ENCODE data around the gene PCK1. TPM values are rescaled to one million over a fixed set of nuclear protein-coding genes. Genes with fewer than 3 reads are reported as not detected.

The PCK1 gene
- total RNA-seq, 2 donors from 2014 or later, result not detected

- 91 to 92% methylated on average over 16 to 25 of the region's 25 CpGs for WGBS, 2 experiments (ENCODE audit: insufficient coverage in 1 of 2, insufficient read length in 1 of 2)
- no peaks in the 10 kb centered on the region for H3K27me3 ChIP-seq (ENCODE audit: control insufficient read depth, insufficient read depth, low read length, poor library complexity, severe bottlenecking)
- H3K4me1 Mint-ChIP-seq, result peaks cover 5% of the 10 kb centered on the region
These were observed 34.4 kb downstream of the PCK1 start for GRCh38 chr20:57595041-57596030.

DNA sequence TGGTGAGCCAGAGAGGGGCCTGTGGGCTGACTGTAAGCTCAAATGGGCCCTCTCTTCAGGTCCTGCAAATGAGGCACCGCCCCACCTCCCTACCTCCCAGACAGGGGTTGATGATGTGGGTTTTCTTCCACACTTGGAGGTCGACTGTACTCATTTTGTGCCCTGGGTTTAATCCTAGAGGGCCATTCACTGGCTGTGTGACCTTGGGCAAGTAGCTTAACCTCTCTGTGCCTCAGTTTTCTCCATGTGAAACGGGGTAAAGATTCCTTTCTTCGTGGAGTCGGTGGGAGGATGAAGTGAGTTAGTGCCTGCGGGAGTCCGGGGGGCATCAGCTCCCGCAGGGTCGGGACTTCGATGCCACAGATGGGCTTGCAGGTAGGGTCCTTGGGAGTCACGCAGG is 35.4 kb downstream of the PCK1 start:
- no peak for TF ChIP-seq CTCF (conservative IDR thresholded peaks at IDR 0.05)
- no peaks in the 10 kb centered on the region for H3K9me3 ChIP-seq (ENCODE audit: control insufficient read depth, low read length)

More at GRCh38 chr20:57595041-57596030, 34.4 kb downstream of the PCK1 start:
- Mint-ChIP-seq H3K27ac (no peak overlapping the region), H3K27me3 (ENCODE audit: insufficient read depth) (no peaks in the 10 kb centered on the region), H3K4me3 (no peak overlapping the region), H3K9me3 (no peaks in the 10 kb centered on the region), H3K36me3 (ENCODE audit: low read depth) (no peaks in the 10 kb centered on the region)
- no peaks in the 10 kb centered on the region for H3K9me3 ChIP-seq (ENCODE audit: control insufficient read depth, low read length)
- H3K27ac ChIP-seq (ENCODE audit: low read depth, low read length), result no peak overlapping the region
- TF ChIP-seq CTCF (conservative IDR thresholded peaks at IDR 0.05), result no peak
- peak; percentile 48 for DNase-seq
- no peak overlapping the region for H3K9ac ChIP-seq (ENCODE audit: extremely low read depth, low read length, poor library complexity, severe bottlenecking)
- H3K4me1 ChIP-seq (ENCODE audit: control insufficient read depth, insufficient read depth, low read length), result no peaks in the 10 kb centered on the region
- no peaks in the 10 kb centered on the region for H3K36me3 ChIP-seq (ENCODE audit: control insufficient read depth, insufficient read depth, low read length)
- H3K4me3 ChIP-seq (ENCODE audit: low read length), result no peak overlapping the region

DNA sequence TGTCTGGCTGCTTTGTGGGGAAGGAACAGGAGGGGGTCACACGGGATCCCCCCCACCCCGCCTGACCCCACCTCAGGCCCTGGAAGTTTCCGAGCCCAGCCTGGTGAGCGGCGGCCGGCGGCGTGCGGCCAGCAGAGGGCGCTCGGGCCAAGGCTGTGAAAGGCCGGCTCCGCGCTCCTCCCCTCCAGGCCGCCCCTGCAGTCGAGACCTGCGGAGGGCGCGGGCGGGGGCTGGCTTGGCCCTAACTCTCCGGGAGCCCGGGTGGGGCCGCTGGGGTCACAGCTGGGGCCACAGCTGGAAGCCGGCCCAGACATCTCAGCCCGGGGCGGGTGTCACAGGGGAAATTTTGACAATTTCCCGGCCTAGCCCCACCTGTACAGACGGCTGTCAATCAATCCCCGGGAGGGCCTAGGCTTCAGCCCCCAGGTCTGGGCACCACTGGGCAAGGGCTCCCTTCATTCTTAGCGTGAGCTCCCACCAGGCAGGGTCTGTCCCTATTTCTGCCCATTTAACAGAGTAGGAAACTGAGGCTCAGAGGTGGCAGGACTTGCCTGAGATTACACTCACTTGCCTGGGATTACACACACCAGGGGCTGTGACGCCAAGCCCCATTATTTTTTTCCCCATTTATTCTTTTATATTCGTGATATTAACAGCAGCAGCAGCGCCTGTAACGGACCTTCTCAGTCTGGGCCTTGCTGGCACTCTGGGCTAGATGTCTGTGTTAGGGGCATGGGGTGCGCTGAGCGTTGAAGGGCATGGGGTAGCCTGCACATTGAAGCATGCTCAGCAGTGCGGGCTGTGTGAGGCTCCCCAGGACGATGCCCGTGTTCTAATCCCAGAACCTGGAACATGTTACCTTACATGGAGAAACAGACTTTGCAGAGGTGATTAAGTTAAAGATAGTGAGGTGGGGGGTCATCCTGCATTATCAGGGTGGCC is 36.4 kb downstream of the PCK1 start:
- no peaks in the 10 kb centered on the region for H3K36me3 ChIP-seq (ENCODE audit: control insufficient read depth, insufficient read depth, low read length)
- H3K9ac ChIP-seq (ENCODE audit: extremely low read depth, low read length, poor library complexity, severe bottlenecking), result no peak overlapping the region
- Mint-ChIP-seq H3K9me3 (no peaks in the 10 kb centered on the region), H3K4me3 (no peak overlapping the region), H3K27me3 (ENCODE audit: insufficient read depth) (no peaks in the 10 kb centered on the region), H3K36me3 (ENCODE audit: low read depth) (no peaks in the 10 kb centered on the region), H3K4me1 (peaks cover 5% of the 10 kb centered on the region), H3K27ac (no peak overlapping the region)
- H3K4me1 ChIP-seq (ENCODE audit: control insufficient read depth, insufficient read depth, low read length), result no peaks in the 10 kb centered on the region
- no peak overlapping the region for H3K4me3 ChIP-seq (ENCODE audit: low read length)
- DNase-seq, result peak; percentile 91
- H3K27me3 ChIP-seq (ENCODE audit: control insufficient read depth, insufficient read depth, low read length, poor library complexity, severe bottlenecking), result no peaks in the 10 kb centered on the region
- no peak overlapping the region for H3K27ac ChIP-seq (ENCODE audit: low read depth, low read length)
- no peaks in the 10 kb centered on the region for H3K9me3 ChIP-seq (ENCODE audit: control insufficient read depth, low read length)
- WGBS, 2 experiments (ENCODE audit: insufficient coverage in 1 of 2, insufficient read length in 1 of 2), result 28 to 71% methylated on average over 8 to 39 of the region's 39 CpGs
- peak; percentile 98 for TF ChIP-seq CTCF (conservative IDR thresholded peaks at IDR 0.05)

More for the DNA sequence above, 35.4 kb downstream of the PCK1 start:
- no peaks in the 10 kb centered on the region for H3K27me3 Mint-ChIP-seq (ENCODE audit: insufficient read depth)
- no peaks in the 10 kb centered on the region for H3K9me3 Mint-ChIP-seq
- no peaks in the 10 kb centered on the region for H3K36me3 Mint-ChIP-seq (ENCODE audit: low read depth)
- H3K27ac ChIP-seq (ENCODE audit: low read depth, low read length), result no peak overlapping the region
- H3K36me3 ChIP-seq (ENCODE audit: control insufficient read depth, insufficient read depth, low read length), result no peaks in the 10 kb centered on the region
- H3K9ac ChIP-seq (ENCODE audit: extremely low read depth, low read length, poor library complexity, severe bottlenecking), result no peak overlapping the region
- DNase-seq, result no peak
- H3K4me1 ChIP-seq (ENCODE audit: control insufficient read depth, insufficient read depth, low read length), result no peaks in the 10 kb centered on the region
- H3K27ac Mint-ChIP-seq, result no peak overlapping the region
- no peaks in the 10 kb centered on the region for H3K27me3 ChIP-seq (ENCODE audit: control insufficient read depth, insufficient read depth, low read length, poor library complexity, severe bottlenecking)
- 59 to 82% methylated on average over 4 to 11 of the region's 11 CpGs for WGBS, 2 experiments (ENCODE audit: insufficient coverage in 1 of 2, insufficient read length in 1 of 2)
- H3K4me1 Mint-ChIP-seq, result peaks cover 5% of the 10 kb centered on the region
- no peak overlapping the region for H3K4me3 ChIP-seq (ENCODE audit: low read length)
- H3K4me3 Mint-ChIP-seq, result no peak overlapping the region

Data from endodermal cell (in vitro differentiated cells).